Osteoblast (primary cell): ENCODE data around the gene ANKRD31. TPM values are rescaled to one million over a fixed set of nuclear protein-coding genes. Genes with fewer than 3 reads are reported as not detected.
"Not testable (repeated sequence)": the region's sequence is repeated elsewhere in the genome, so short reads cannot be mapped to it uniquely, and the experiment has no call there.

Experiments used
- DNase-seq: peaks from one replicate; pipeline ENCODE4 v3.0.0; 2011; ENCODE audit warnings: low spot score, mixed read lengths; ENCODE audit not compliant: insufficient read length; ENCODE audit errors: missing footprints
- H2AFZ ChIP-seq: 2 replicates; pipeline ENCODE4 v1.6.0; 2011; ENCODE audit warnings: mild to moderate bottlenecking, low read length
- H3K27ac ChIP-seq: 2 replicates; pipeline ENCODE4 v1.5.1; 2011; ENCODE audit warnings: mild to moderate bottlenecking, low read depth, low read length, moderate library complexity
- H3K27me3 ChIP-seq: 2 replicates; pipeline ENCODE4 v1.6.0; 2012; ENCODE audit warnings: mild to moderate bottlenecking, control low read depth, inconsistent platforms, low read length, moderate library complexity; ENCODE audit not compliant: insufficient read depth
- H3K36me3 ChIP-seq: 2 replicates; pipeline ENCODE4 v1.5.1; 2011; ENCODE audit warnings: mild to moderate bottlenecking, low read length, control low read depth, moderate library complexity; ENCODE audit not compliant: insufficient read depth
- H3K4me1 ChIP-seq: 2 replicates; pipeline ENCODE4 v1.5.1; 2011; ENCODE audit warnings: mild to moderate bottlenecking, low read length, control low read depth, moderate library complexity; ENCODE audit not compliant: insufficient read depth
- H3K4me2 ChIP-seq: 2 replicates; pipeline ENCODE4 v1.6.0; 2011; ENCODE audit warnings: mild to moderate bottlenecking, low read length; ENCODE audit not compliant: insufficient read depth
- H3K4me3 ChIP-seq: fragments of 200-600 bp; sonication (generic); 3 replicates; pipeline ENCODE4 v1.5.1; 2012; ENCODE audit warnings: mild to moderate bottlenecking, low read length, inconsistent platforms; ENCODE audit not compliant: insufficient read depth
- H3K79me2 ChIP-seq: 2 replicates; pipeline ENCODE4 v1.6.0; 2012; ENCODE audit warnings: mild to moderate bottlenecking, low read length, control low read depth, inconsistent platforms; ENCODE audit not compliant: insufficient read depth
- H3K9me3 ChIP-seq: 2 replicates; pipeline ENCODE4 v1.5.1; 2011; ENCODE audit warnings: low read depth, low read length, control low read depth
- H4K20me1 ChIP-seq: 2 replicates; pipeline ENCODE4 v1.6.0; 2012; ENCODE audit warnings: mild to moderate bottlenecking, low read length, control low read depth; ENCODE audit not compliant: insufficient read depth
- total RNA-seq: library from RNA; depleted of rRNA; stranded (reverse); fragments of >200 nt; gene quantifications from 2 replicates; pipeline ENCODE4 v1.2.3, GENCODE V29; 2012
- TF ChIP-seq, protein P1 (sequence below): IDR thresholded peaks from 2 replicates; pipeline ENCODE4 v1.5.1; 2011; ENCODE audit warnings: mild to moderate bottlenecking, low read depth, low read length, moderate library complexity; ENCODE audit errors: extremely low read depth

ANKRD31 gene
- total RNA-seq, 1 donor: 0.36 TPM

DNA sequence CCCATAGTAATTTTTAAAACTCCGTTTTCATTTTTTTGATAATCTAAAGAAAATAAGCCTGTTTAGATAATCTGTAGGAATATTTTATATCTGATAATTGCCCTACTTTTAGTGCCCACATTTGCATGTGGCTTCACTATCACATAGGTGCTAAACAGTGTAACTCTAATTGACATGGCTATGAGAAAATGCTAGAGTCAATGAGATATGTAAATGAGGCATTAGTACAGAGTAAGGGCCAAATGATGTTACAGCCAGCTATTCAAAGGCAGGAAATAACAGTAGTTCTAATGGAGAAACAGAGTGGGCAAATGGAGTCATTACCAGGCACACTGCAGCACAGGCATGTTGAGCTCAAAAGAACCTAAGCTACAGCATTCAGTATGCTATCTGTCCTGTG, 147.0 kb downstream of the ANKRD31 start:
- Histone ChIP-seq H2AFZ (no peak overlapping the region), H4K20me1 (no peaks in the 10 kb centered on the region), H3K36me3 (no peaks in the 10 kb centered on the region), H3K79me2 (no peaks in the 10 kb centered on the region), H3K27me3 (no peaks in the 10 kb centered on the region), H3K9me3 (no peaks in the 10 kb centered on the region), H3K4me3 (no peak overlapping the region), H3K27ac (no peak overlapping the region), H3K4me2 (no peak overlapping the region), H3K4me1 (no peaks in the 10 kb centered on the region)
- TF ChIP-seq, protein P1, sequence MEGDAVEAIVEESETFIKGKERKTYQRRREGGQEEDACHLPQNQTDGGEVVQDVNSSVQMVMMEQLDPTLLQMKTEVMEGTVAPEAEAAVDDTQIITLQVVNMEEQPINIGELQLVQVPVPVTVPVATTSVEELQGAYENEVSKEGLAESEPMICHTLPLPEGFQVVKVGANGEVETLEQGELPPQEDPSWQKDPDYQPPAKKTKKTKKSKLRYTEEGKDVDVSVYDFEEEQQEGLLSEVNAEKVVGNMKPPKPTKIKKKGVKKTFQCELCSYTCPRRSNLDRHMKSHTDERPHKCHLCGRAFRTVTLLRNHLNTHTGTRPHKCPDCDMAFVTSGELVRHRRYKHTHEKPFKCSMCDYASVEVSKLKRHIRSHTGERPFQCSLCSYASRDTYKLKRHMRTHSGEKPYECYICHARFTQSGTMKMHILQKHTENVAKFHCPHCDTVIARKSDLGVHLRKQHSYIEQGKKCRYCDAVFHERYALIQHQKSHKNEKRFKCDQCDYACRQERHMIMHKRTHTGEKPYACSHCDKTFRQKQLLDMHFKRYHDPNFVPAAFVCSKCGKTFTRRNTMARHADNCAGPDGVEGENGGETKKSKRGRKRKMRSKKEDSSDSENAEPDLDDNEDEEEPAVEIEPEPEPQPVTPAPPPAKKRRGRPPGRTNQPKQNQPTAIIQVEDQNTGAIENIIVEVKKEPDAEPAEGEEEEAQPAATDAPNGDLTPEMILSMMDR: no peak
- no peak for DNase-seq

DNA sequence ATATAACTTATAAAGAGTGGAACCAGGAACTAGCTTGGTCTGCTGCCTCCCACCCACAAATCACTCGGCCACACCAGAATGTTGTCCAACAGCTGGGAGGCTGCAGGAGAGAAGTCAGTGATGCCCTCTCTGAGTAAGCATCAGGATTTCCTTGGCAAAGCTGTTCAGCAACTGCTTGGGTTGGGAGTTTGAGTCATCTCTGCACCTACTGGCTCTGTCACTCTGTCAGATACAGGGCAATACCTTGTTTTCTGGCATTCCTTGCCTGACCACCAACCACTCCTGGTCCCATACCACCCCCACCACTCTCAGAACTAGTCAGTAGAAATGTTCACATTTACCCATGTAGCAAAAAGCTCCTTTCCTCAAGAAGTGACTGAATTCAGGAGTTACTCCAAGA, 147.5 kb downstream of the ANKRD31 start:
- no peak overlapping the region for H3K4me2 ChIP-seq
- H3K27ac ChIP-seq: no peak overlapping the region
- H3K4me1 ChIP-seq: no peaks in the 10 kb centered on the region
- DNase-seq: no peak
- H2AFZ ChIP-seq: no peak overlapping the region
- H3K36me3 ChIP-seq: no peaks in the 10 kb centered on the region
- TF ChIP-seq, protein P1: no peak
- no peaks in the 10 kb centered on the region for H4K20me1 ChIP-seq
- H3K9me3 ChIP-seq: no peaks in the 10 kb centered on the region
- H3K4me3 ChIP-seq: no peak overlapping the region
- no peaks in the 10 kb centered on the region for H3K79me2 ChIP-seq
- H3K27me3 ChIP-seq: no peaks in the 10 kb centered on the region

DNA sequence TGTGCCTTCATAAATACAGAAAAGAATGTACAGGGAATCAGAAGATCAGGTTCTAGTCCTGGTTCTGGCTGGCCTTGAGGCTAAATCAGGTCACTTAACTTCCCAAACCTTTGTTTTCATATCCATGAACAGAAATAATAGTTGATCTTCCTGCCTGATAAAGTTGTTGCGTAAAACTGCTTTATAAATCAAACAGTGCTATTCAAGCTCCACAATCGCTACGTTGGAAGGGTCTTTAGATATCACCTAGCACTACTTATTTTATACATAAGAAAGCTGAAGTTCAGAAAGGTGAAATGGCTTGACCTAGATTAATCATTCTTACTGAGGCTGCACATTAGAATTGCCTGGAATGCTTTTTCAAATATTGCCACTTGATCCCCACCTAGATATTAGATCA, 148.0 kb downstream of the ANKRD31 start:
- no peaks in the 10 kb centered on the region for H3K36me3 ChIP-seq
- no peak overlapping the region for H3K27ac ChIP-seq
- no peaks in the 10 kb centered on the region for H3K9me3 ChIP-seq
- no peak overlapping the region for H3K4me2 ChIP-seq
- no peak overlapping the region for H2AFZ ChIP-seq
- H4K20me1 ChIP-seq: no peaks in the 10 kb centered on the region
- H3K27me3 ChIP-seq: no peaks in the 10 kb centered on the region
- TF ChIP-seq, protein P1: no peak
- no peaks in the 10 kb centered on the region for H3K79me2 ChIP-seq
- H3K4me1 ChIP-seq: no peaks in the 10 kb centered on the region
- no peak overlapping the region for H3K4me3 ChIP-seq
- DNase-seq: no peak

DNA sequence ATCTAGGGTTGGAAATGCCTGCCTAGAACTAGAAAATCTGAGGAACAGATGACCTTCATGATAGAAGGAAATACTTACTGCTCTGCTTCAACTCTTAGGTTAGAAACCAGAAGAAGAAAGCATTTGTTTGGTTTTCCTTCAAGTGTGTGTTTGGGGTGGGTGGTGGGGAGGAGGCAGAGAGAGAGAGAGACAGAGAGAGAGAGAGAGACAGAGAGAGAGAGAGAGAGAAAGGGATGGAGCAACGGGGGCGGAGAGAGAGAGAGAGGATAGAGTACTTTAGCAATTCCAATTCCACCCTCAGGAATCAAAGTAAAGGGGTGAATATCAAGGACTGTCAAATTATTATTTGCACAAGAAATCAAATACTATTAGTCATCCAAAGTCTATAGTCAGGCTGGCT, 155.2 kb downstream of the ANKRD31 start:
- DNase-seq: no peak
- TF ChIP-seq, protein P1: no peak

DNA sequence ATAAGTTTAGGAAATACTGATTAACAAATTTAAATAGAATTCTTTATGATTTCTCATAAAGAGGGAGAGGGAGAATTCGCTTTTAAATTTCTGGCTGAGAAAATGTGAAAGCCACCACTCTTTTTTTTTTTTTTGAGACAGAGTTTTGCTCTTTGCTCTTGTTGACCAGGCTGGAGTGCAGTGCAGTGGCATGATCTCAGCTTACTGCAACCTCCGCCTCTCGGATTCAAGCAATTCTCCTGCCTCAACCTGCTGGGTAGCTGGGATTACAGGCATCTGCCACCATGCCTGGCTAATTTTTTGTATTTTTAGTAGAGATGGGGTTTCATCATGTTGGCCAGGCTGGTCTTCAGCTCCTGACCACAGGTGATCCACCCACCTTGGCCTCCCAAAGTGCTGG, 157.3 kb downstream of the ANKRD31 start:
- H3K4me2 ChIP-seq, H3K4me3 ChIP-seq, H3K36me3 ChIP-seq, H3K9me3 ChIP-seq, H3K27me3 ChIP-seq, H4K20me1 ChIP-seq, H3K79me2 ChIP-seq, H3K27ac ChIP-seq, H2AFZ ChIP-seq, H3K4me1 ChIP-seq, DNase-seq: not testable (repeated sequence)

More for the DNA sequence above, 155.2 kb downstream of the ANKRD31 start:
- no peaks in the 10 kb centered on the region for H3K9me3 ChIP-seq
- no peak overlapping the region for H3K27ac ChIP-seq
- no peak overlapping the region for H3K4me2 ChIP-seq
- no peaks in the 10 kb centered on the region for H3K27me3 ChIP-seq
- no peaks in the 10 kb centered on the region for H3K36me3 ChIP-seq
- no peak overlapping the region for H2AFZ ChIP-seq
- no peaks in the 10 kb centered on the region for H4K20me1 ChIP-seq
- no peaks in the 10 kb centered on the region for H3K4me1 ChIP-seq
- no peak overlapping the region for H3K4me3 ChIP-seq
- H3K79me2 ChIP-seq: no peaks in the 10 kb centered on the region
